ENCODE results near the gene LRRC56.

The LRRC56 gene

GRCh38 chr11:568306-569157 lies 31.2 kb downstream of the LRRC56 start:
- Histone ChIP-seq H3K27ac (replicated peaks; ENCODE audit: low read length) (peak overlapping the region; percentile 22), H3K4me1 (ENCODE audit: control insufficient read depth in 2 of 2, insufficient read depth in 1 of 2, low read depth in 1 of 2, low read length in 2 of 2) (peaks cover 25 to 27% of the 10 kb centered on the region in 2 donors), H4K8ac (ENCODE audit: low read depth, low read length) (no peak overlapping the region), H3K14ac (ENCODE audit: low read length) (peak overlapping the region; percentile 63), H3K27me3 (ENCODE audit: control insufficient read depth in 3 of 3, insufficient read depth in 3 of 3, low read depth in 1 of 3, low read length in 3 of 3) (peaks cover 0 to 13% (median 0%) of the 10 kb centered on the region in 3 experiments), H2AK5ac (ENCODE audit: low read depth, low read length) (peak overlapping the region; percentile 100), H3K4ac (ENCODE audit: low read length) (no peak overlapping the region), H2BK5ac (ENCODE audit: low read length) (peak overlapping the region; percentile 87), H2BK120ac (ENCODE audit: low read depth, low read length) (no peak overlapping the region), H3K9ac (ENCODE audit: low read depth, low read length, poor library complexity) (peak overlapping the region; percentile 88), H2AFZ (ENCODE audit: low read length) (peak overlapping the region; percentile 97), H3K36me3 (replicated peaks in 1 of 2; ENCODE audit: control insufficient read depth in 2 of 2, insufficient read depth in 2 of 2, low read length in 2 of 2) (peaks cover 4 to 5% of the 10 kb centered on the region in 2 donors), H3K23ac (ENCODE audit: low read depth, low read length, poor library complexity) (peak overlapping the region; percentile 65), H4K91ac (ENCODE audit: low read depth, low read length, poor library complexity) (no peak overlapping the region), H3K79me1 (ENCODE audit: low read depth, low read length) (peaks cover 5% of the 10 kb centered on the region), H2BK12ac (ENCODE audit: low read length) (no peak overlapping the region), H3K9me3 (replicated peaks in 1 of 2; ENCODE audit: control insufficient read depth in 2 of 2, insufficient read depth in 1 of 2, low read depth in 1 of 2, low read length in 2 of 2) (no peaks in the 10 kb centered on the region), H3K4me2 (ENCODE audit: insufficient read depth, low read length, poor library complexity, severe bottlenecking) (peak overlapping the region; percentile 94), H2BK15ac (ENCODE audit: low read length) (peak overlapping the region; percentile 90), H3K4me3 (ENCODE audit: low read length in 2 of 2) (peak overlapping the region; percentile 63 to 91), H3K18ac (ENCODE audit: low read length) (peak overlapping the region; percentile 94)
- no CpG with 5 or more reads among the region's 123 CpGs for WGBS, 2 donors (ENCODE audit: extremely low coverage in 2 of 2, insufficient read length in 2 of 2, insufficient replicate concordance in 1 of 2)
- DNase-seq (ENCODE audit: low spot score), result peak; percentile 97

GRCh38 chr11:569158-569885 lies 32.0 kb downstream of the LRRC56 start:
- H3K9ac ChIP-seq (ENCODE audit: low read depth, low read length, poor library complexity), result peak overlapping the region; percentile 88

GRCh38 chr11:571802-572185 lies 34.5 kb downstream of the LRRC56 start:
- no peak overlapping the region for H4K91ac ChIP-seq (ENCODE audit: low read depth, low read length, poor library complexity)
- peak overlapping the region in 1 of 2 donors; percentile 13 for H3K4me3 ChIP-seq (ENCODE audit: low read length in 2 of 2)
- WGBS, 2 donors (ENCODE audit: extremely low coverage in 2 of 2, insufficient read length in 2 of 2, insufficient replicate concordance in 1 of 2), result no CpG with 5 or more reads among the region's 8 CpGs

More at GRCh38 chr11:569158-569885, 32.0 kb downstream of the LRRC56 start:
- Histone ChIP-seq H3K4ac (ENCODE audit: low read length) (no peak overlapping the region), H2AFZ (ENCODE audit: low read length) (peak overlapping the region; percentile 97), H2BK15ac (ENCODE audit: low read length) (peak overlapping the region; percentile 90), H3K4me2 (ENCODE audit: insufficient read depth, low read length, poor library complexity, severe bottlenecking) (peak overlapping the region; percentile 94), H4K8ac (ENCODE audit: low read depth, low read length) (peak overlapping the region; percentile 43), H3K36me3 (replicated peaks in 1 of 2; ENCODE audit: control insufficient read depth in 2 of 2, insufficient read depth in 2 of 2, low read length in 2 of 2) (peaks cover 0 to 5% of the 10 kb centered on the region in 2 donors), H4K91ac (ENCODE audit: low read depth, low read length, poor library complexity) (peak overlapping the region; percentile 72), H2BK12ac (ENCODE audit: low read length) (peak overlapping the region; percentile 22), H3K23ac (ENCODE audit: low read depth, low read length, poor library complexity) (peak overlapping the region; percentile 65), H2BK5ac (ENCODE audit: low read length) (peak overlapping the region; percentile 87), H2BK120ac (ENCODE audit: low read depth, low read length) (no peak overlapping the region), H3K4me1 (ENCODE audit: control insufficient read depth in 2 of 2, insufficient read depth in 1 of 2, low read depth in 1 of 2, low read length in 2 of 2) (peaks cover 25 to 29% of the 10 kb centered on the region in 2 donors), H3K9me3 (replicated peaks in 1 of 2; ENCODE audit: control insufficient read depth in 2 of 2, insufficient read depth in 1 of 2, low read depth in 1 of 2, low read length in 2 of 2) (no peaks in the 10 kb centered on the region), H3K4me3 (ENCODE audit: low read length in 2 of 2) (peak overlapping the region; percentile 63 to 84), H3K79me1 (ENCODE audit: low read depth, low read length) (peaks cover 4% of the 10 kb centered on the region), H3K27me3 (ENCODE audit: control insufficient read depth in 3 of 3, insufficient read depth in 3 of 3, low read depth in 1 of 3, low read length in 3 of 3) (peaks cover 0 to 17% (median 2%) of the 10 kb centered on the region in 3 experiments), H3K14ac (ENCODE audit: low read length) (peak overlapping the region; percentile 71), H2AK5ac (ENCODE audit: low read depth, low read length) (peak overlapping the region; percentile 100), H3K27ac (replicated peaks; ENCODE audit: low read length) (no peak overlapping the region), H3K18ac (ENCODE audit: low read length) (peak overlapping the region; percentile 94)
- DNase-seq (ENCODE audit: low spot score), result no peak
- no CpG with 5 or more reads among the region's 36 CpGs for WGBS, 2 donors (ENCODE audit: extremely low coverage in 2 of 2, insufficient read length in 2 of 2, insufficient replicate concordance in 1 of 2)

More at GRCh38 chr11:571802-572185, 34.5 kb downstream of the LRRC56 start:
- peaks cover 28 to 32% of the 10 kb centered on the region in 2 donors for H3K4me1 ChIP-seq (ENCODE audit: control insufficient read depth in 2 of 2, insufficient read depth in 1 of 2, low read depth in 1 of 2, low read length in 2 of 2)
- H3K36me3 ChIP-seq (replicated peaks in 1 of 2; ENCODE audit: control insufficient read depth in 2 of 2, insufficient read depth in 2 of 2, low read length in 2 of 2), result peaks cover 0 to 5% of the 10 kb centered on the region in 2 donors
- no peak overlapping the region for H3K9ac ChIP-seq (ENCODE audit: low read depth, low read length, poor library complexity)
- H3K14ac ChIP-seq (ENCODE audit: low read length), result no peak overlapping the region
- no peak overlapping the region for H2BK120ac ChIP-seq (ENCODE audit: low read depth, low read length)
- peaks cover 10% of the 10 kb centered on the region for H3K79me1 ChIP-seq (ENCODE audit: low read depth, low read length)
- H3K27me3 ChIP-seq (ENCODE audit: control insufficient read depth in 3 of 3, insufficient read depth in 3 of 3, low read depth in 1 of 3, low read length in 3 of 3), result peaks cover 3 to 29% (median 13%) of the 10 kb centered on the region in 3 experiments
- H3K18ac ChIP-seq (ENCODE audit: low read length), result no peak overlapping the region
- H3K4me2 ChIP-seq (ENCODE audit: insufficient read depth, low read length, poor library complexity, severe bottlenecking), result no peak overlapping the region
- no peak overlapping the region for H2BK5ac ChIP-seq (ENCODE audit: low read length)
- no peaks in the 10 kb centered on the region for H3K9me3 ChIP-seq (replicated peaks in 1 of 2; ENCODE audit: control insufficient read depth in 2 of 2, insufficient read depth in 1 of 2, low read depth in 1 of 2, low read length in 2 of 2)
- no peak overlapping the region for H3K27ac ChIP-seq (replicated peaks; ENCODE audit: low read length)
- H3K4ac ChIP-seq (ENCODE audit: low read length), result no peak overlapping the region
- DNase-seq (ENCODE audit: low spot score), result no peak
- peak overlapping the region; percentile 6 for H3K23ac ChIP-seq (ENCODE audit: low read depth, low read length, poor library complexity)
- H2BK12ac ChIP-seq (ENCODE audit: low read length), result no peak overlapping the region
- H2AK5ac ChIP-seq (ENCODE audit: low read depth, low read length), result peak overlapping the region; percentile 16
- no peak overlapping the region for H2AFZ ChIP-seq (ENCODE audit: low read length)
- peak overlapping the region; percentile 87 for H2BK15ac ChIP-seq (ENCODE audit: low read length)
- no peak overlapping the region for H4K8ac ChIP-seq (ENCODE audit: low read depth, low read length)

Data from neuronal stem cell (in vitro differentiated cells).